ENCODE data around the gene HNRNPLL. TPM values are rescaled to one million over a fixed set of nuclear protein-coding genes. Genes with fewer than 3 reads are reported as not detected.

The HNRNPLL gene
- total RNA-seq, 2 donors from 2014 or later: 17.8 to 19.1 TPM

DNA sequence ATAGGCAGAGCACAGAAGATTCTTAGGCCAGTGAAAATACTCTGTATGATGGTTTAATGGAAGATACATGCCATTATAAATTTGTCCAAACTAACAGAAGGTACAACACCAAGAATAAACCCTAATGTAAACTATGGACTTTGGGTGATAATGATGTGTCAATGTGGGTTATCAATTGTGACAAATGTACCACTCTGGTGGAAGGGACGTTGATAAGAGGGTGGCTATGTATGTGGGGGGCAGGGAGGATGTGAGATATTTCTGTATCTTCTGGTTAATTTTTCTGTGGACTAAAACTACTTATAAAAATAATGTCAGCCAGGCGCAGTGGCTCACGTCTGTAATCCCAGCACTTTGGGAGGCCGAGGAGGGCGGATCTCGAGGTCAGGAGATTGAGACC lies 86.2 kb downstream of the HNRNPLL start:
- H3K4me3 ChIP-seq: no peak overlapping the region
- no peaks in the 10 kb centered on the region for H3K36me3 ChIP-seq
- H3K9me3 ChIP-seq: no peaks in the 10 kb centered on the region
- H3K27me3 ChIP-seq: no peaks in the 10 kb centered on the region
- no peaks in the 10 kb centered on the region for H3K4me1 ChIP-seq
- DNase-seq (ENCODE audit: low spot score): no peak
- H3K27ac ChIP-seq: no peak overlapping the region
- TF ChIP-seq, protein P1, sequence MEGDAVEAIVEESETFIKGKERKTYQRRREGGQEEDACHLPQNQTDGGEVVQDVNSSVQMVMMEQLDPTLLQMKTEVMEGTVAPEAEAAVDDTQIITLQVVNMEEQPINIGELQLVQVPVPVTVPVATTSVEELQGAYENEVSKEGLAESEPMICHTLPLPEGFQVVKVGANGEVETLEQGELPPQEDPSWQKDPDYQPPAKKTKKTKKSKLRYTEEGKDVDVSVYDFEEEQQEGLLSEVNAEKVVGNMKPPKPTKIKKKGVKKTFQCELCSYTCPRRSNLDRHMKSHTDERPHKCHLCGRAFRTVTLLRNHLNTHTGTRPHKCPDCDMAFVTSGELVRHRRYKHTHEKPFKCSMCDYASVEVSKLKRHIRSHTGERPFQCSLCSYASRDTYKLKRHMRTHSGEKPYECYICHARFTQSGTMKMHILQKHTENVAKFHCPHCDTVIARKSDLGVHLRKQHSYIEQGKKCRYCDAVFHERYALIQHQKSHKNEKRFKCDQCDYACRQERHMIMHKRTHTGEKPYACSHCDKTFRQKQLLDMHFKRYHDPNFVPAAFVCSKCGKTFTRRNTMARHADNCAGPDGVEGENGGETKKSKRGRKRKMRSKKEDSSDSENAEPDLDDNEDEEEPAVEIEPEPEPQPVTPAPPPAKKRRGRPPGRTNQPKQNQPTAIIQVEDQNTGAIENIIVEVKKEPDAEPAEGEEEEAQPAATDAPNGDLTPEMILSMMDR (IDR thresholded peaks at IDR 0.05): no peak

DNA sequence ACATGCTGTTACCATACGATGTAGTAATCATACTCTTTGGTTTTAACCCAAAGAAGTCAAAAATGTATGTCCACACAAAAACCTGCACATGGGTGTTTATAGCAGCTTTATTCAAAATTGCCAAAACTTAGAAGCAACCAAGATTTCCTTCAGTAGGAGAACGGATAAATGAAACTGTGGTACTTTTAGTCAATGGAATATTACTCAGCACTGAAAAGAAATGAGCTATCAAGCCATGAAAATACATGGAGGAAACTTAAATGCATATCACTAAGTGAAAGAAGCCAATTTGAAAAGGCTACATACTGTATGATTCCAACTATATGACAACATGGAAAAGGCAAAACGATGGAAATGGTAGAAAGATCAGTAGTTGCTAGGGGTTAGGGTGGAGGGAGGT lies 86.6 kb downstream of the HNRNPLL start:
- TF ChIP-seq, protein P1 (IDR thresholded peaks at IDR 0.05): no peak
- H3K4me3 ChIP-seq: no peak overlapping the region
- H3K27ac ChIP-seq: peak overlapping the region in 1 of 2 donors; percentile 58

DNA sequence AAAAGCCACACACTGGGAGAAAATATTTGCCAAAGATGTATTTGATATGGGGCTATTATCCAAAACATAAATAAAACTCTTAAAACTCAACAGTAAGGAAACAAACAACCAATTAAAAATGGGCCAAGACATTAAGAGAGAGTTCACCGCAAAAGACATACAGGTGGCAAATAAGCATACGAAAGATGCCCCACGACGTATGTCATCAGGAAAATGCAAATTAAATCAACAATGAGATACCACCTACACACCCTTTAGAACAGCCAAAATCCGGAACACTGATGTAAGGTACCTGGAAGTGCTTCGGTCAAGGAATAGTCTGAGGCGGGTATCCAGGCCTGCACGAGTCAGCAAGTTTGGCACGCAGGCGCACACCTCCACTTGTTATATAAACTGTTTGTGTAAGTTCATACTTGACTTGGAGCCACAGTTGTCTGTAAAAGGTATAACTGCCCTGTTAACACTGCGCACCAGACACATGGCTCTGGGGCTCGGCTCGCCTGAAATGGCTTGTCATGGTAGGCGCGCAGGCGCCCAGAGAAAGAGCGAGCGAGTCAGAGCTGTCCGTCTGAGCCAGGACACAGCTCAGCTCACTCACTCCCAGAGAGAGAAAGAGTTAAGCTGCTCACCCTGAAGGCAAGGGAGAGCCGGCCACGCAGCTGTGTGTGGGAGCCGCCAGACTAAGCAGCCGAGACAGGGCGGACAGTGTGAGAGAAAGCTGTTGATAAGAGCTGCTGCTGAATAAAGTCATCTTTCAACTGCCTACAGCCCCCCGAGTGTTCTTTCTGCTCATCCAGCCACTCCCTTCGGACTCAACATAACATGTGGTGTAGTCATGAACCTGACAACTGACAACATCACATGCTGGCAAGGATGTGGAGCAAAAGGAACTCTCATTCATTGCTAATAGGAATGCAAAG lies 87.3 kb downstream of the HNRNPLL start:
- Histone ChIP-seq H3K9me3 (no peaks in the 10 kb centered on the region), H3K4me1 (no peaks in the 10 kb centered on the region), H3K4me3 (peak overlapping the region in 1 of 2 donors; percentile 22), H3K27ac (peak overlapping the region; percentile 58 to 59), H3K27me3 (no peaks in the 10 kb centered on the region), H3K36me3 (no peaks in the 10 kb centered on the region)
- DNase-seq (ENCODE audit: low spot score): peak; percentile 66
- TF ChIP-seq, protein P1 (IDR thresholded peaks at IDR 0.05): no peak

More for the DNA sequence above, 86.6 kb downstream of the HNRNPLL start:
- DNase-seq (ENCODE audit: low spot score): no peak
- no peaks in the 10 kb centered on the region for H3K4me1 ChIP-seq
- no peaks in the 10 kb centered on the region for H3K27me3 ChIP-seq
- no peaks in the 10 kb centered on the region for H3K36me3 ChIP-seq
- no peaks in the 10 kb centered on the region for H3K9me3 ChIP-seq

DNA sequence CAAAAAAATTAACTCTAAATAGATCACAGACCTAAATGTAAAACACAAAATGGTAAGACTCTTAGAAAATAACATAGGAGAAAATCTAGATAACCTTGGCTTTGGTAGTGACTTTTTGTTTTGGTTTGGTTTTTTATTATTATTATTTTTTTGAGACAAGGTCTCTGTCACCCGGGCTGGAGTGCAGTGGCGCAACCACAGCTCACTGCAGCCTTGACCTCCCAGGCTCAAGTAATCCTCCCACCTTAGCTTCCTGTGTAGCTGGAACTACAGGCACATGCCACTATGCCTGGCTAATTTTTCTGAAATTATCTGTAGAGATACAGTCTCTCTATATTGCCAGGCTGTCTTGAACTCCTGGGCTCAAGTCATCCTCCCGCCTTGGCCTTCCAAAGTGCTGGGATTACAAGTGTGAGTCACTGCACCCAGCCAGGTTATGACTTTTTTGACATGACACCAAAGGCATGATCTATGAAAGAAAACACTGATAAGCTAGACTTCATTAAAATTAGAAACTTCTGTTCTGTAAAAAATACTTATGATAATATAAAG lies 88.0 kb downstream of the HNRNPLL start:
- TF ChIP-seq, protein P1 (IDR thresholded peaks at IDR 0.05): no peak
- H3K27ac ChIP-seq: peak overlapping the region; percentile 58 to 59
- DNase-seq (ENCODE audit: low spot score): no peak
- no peaks in the 10 kb centered on the region for H3K27me3 ChIP-seq
- H3K36me3 ChIP-seq: no peaks in the 10 kb centered on the region
- H3K4me3 ChIP-seq: no peak overlapping the region
- no peaks in the 10 kb centered on the region for H3K4me1 ChIP-seq
- no peaks in the 10 kb centered on the region for H3K9me3 ChIP-seq

DNA sequence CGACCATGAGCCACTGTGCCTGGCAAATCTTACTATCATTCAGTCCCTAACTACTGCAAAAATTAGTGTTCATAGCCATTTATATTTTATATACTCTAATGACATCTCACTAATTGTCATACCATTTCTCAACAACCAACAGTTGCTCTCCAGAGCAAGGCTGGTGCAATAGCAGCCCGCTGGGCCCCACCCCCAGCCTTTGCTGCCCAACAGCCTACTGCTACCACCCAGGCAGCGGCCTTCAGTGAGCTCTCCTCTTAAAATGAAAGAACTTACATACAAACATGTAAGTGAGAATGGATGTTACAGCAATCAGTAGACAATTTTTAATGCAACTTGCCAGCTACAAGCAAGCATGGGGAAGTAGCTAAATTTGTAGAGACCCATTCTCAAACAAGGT lies 90.5 kb downstream of the HNRNPLL start:
- no peaks in the 10 kb centered on the region for H3K27me3 ChIP-seq
- no peaks in the 10 kb centered on the region for H3K9me3 ChIP-seq
- no peak overlapping the region for H3K27ac ChIP-seq
- no peak overlapping the region for H3K4me3 ChIP-seq
- peaks cover 0 to 14% of the 10 kb centered on the region in 2 donors for H3K4me1 ChIP-seq
- no peak for DNase-seq (ENCODE audit: low spot score)
- H3K36me3 ChIP-seq: no peaks in the 10 kb centered on the region
- TF ChIP-seq, protein P1 (IDR thresholded peaks at IDR 0.05): no peak

Other genes with a start within 250 kb of the HNRNPLL start
- 10 to 100 TPM; 33.9 to 51.1 TPM for gene ATL2, start 225.7 kb downstream of the HNRNPLL start, total RNA-seq
- gene GALM, start 63.2 kb upstream of the HNRNPLL start, total RNA-seq: 10 to 100 TPM; 13.9 to 17.9 TPM
- 10 to 100 TPM; 32.1 to 44.3 TPM for gene SRSF7, start 148.4 kb upstream of the HNRNPLL start, total RNA-seq
- 1 to 10 TPM; 2.2 to 3.9 TPM for gene GEMIN6, start 175.3 kb upstream of the HNRNPLL start, total RNA-seq

Data from right atrium auricular region (tissue), 2 donors.